ENCODE results near the gene XPNPEP2. TPM values are rescaled to one million over a fixed set of nuclear protein-coding genes. Genes with fewer than 3 reads are reported as not detected.
A peak's percentile ranks its signal among the peaks of the same experiment; 100 is the strongest.

Gene XPNPEP2
- polyA plus RNA-seq, 3 donors, result 0.19 TPM; not detected in 2

DNA sequence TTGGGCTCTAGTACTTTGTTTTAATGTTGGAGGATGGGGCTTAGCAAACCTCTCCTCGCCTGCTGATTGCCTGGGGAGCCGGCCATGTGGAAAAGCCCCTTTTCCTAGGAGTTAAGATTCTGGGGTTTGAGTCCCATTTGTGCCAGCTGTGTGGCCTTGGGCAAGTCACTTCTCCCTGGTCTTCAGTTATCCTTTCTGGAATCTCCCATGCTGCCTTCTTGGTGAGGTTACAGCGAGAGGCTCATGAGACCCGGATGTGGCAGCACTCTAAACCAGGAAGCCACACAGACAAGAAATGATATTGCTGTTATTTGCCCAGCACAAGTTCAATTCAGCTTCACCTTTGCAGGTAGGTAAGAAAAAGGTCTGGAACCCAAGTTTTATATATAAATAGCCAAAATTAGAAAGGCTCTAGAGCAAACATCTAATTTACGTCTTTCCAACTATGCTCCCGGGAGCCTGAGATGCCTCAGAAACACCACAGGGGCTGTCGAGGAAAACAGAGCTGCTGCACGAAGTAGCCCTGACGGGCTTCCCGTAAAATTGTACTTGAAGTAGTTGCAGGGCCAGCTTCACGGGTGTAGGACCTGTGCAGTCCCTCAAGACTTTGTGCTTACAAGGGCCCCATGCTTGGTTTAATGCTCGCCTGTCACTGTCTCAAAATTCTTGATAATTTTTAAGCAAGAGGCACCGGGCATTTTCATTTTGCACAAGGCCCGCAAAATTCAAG is 32.7 kb downstream of the XPNPEP2 start:
- Histone ChIP-seq H3K36me3 (replicated peaks in 1 of 2; ENCODE audit: control insufficient read depth in 1 of 2, insufficient read depth in 2 of 2, low read length in 2 of 2) (no peaks in the 10 kb centered on the region), H3K27me3 (ENCODE audit: control insufficient read depth in 2 of 2, insufficient read depth in 2 of 2, low read length in 2 of 2) (no peaks in the 10 kb centered on the region), H3K4me2 (replicated peaks; ENCODE audit: extremely low read depth, low read length, poor library complexity, severe bottlenecking) (no peak overlapping the region), H3K4me3 (replicated peaks in 1 of 3; ENCODE audit: low read depth in 2 of 3, low read length in 3 of 3) (no peak overlapping the region), H4K20me1 (ENCODE audit: insufficient read depth, low read length) (no peaks in the 10 kb centered on the region), H3K9me3 (replicated peaks in 1 of 2; ENCODE audit: control insufficient read depth in 1 of 2, insufficient read depth in 1 of 2, low read length in 2 of 2) (no peaks in the 10 kb centered on the region), H2AFZ (ENCODE audit: insufficient read depth, low read depth, low read length, poor library complexity, severe bottlenecking) (peak overlapping the region; percentile 61), H3K9ac (ENCODE audit: insufficient read depth, low read length, poor library complexity, severe bottlenecking) (peak overlapping the region; percentile 8), H3K27ac (ENCODE audit: low read depth in 1 of 2, low read length in 2 of 2) (peak overlapping the region; percentile 95 to 98), H3K79me2 (ENCODE audit: insufficient read depth, low read length) (no peaks in the 10 kb centered on the region), H3K4me1 (ENCODE audit: control insufficient read depth in 1 of 2, insufficient read depth in 2 of 2, low read length in 2 of 2) (peaks cover 63 to 67% of the 10 kb centered on the region in 2 donors)
- peaks cover 0 to 10% (median 1%) of the 10 kb centered on the region in 3 donors for H3K27me3 Mint-ChIP-seq (ENCODE audit: low read depth in 3 of 3)
- H3K36me3 Mint-ChIP-seq, result no peaks in the 10 kb centered on the region
- intact Hi-C loops (cut with micrococcal nuclease), result no loop called here
- H3K27ac Mint-ChIP-seq, result peak overlapping the region; percentile 97 to 100 (median 99)
- H3K9me3 Mint-ChIP-seq, result peaks cover 0 to 8% (median 2%) of the 10 kb centered on the region in 7 donors
- H3K4me3 Mint-ChIP-seq, result no peak overlapping the region
- 50% methylated on average over 4 of the region's 14 CpGs for WGBS (ENCODE audit: insufficient coverage)
- H3K4me1 Mint-ChIP-seq, result peaks cover 58% of the 10 kb centered on the region
- DNase-seq, result peak in 2 of 3 donors; percentile 17 to 65
- TF ChIP-seq, protein P1, sequence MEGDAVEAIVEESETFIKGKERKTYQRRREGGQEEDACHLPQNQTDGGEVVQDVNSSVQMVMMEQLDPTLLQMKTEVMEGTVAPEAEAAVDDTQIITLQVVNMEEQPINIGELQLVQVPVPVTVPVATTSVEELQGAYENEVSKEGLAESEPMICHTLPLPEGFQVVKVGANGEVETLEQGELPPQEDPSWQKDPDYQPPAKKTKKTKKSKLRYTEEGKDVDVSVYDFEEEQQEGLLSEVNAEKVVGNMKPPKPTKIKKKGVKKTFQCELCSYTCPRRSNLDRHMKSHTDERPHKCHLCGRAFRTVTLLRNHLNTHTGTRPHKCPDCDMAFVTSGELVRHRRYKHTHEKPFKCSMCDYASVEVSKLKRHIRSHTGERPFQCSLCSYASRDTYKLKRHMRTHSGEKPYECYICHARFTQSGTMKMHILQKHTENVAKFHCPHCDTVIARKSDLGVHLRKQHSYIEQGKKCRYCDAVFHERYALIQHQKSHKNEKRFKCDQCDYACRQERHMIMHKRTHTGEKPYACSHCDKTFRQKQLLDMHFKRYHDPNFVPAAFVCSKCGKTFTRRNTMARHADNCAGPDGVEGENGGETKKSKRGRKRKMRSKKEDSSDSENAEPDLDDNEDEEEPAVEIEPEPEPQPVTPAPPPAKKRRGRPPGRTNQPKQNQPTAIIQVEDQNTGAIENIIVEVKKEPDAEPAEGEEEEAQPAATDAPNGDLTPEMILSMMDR (IDR thresholded peaks at IDR 0.05), result no peak

DNA sequence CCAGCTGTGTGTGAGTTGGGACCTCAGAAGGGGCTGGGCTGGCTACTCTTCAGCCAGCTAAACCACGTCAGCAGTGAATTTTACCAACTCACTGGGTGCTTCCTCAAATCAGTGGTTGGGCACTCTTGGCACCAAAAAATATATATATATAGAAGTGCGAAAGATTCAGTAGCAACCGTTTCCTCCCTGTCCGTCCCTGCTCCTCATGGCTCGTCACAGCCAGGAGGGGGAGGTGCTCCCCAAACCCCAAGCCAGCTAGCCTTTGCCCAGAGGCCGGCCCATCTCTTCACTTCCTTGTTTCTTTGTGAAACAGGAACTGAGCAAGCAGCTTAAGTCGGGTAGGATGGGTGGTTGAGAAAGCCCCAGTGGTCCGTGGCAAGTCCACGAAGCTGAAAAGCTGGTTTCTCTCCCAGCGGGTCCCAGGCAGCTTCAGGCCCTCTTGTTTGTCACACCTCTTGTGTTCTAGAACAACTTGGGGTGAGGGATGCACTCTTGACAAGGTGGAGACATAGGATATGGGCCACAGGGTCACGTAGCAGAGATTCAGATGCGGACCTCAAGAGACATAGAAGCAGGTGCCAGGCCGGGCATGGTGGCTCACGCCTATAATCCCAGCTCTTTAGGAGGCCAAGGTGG is 34.1 kb downstream of the XPNPEP2 start:
- Mint-ChIP-seq H3K4me1 (peaks cover 64% of the 10 kb centered on the region), H3K4me3 (peak overlapping the region; percentile 11 to 49), H3K27ac (peak overlapping the region; percentile 97 to 100 (median 99)), H3K9me3 (peaks cover 0 to 11% (median 0%) of the 10 kb centered on the region in 7 donors), H3K27me3 (ENCODE audit: low read depth in 3 of 3) (peaks cover 0 to 10% (median 1%) of the 10 kb centered on the region in 3 donors), H3K36me3 (no peaks in the 10 kb centered on the region)
- Histone ChIP-seq H3K27me3 (ENCODE audit: control insufficient read depth in 2 of 2, insufficient read depth in 2 of 2, low read length in 2 of 2) (no peaks in the 10 kb centered on the region), H3K9me3 (replicated peaks in 1 of 2; ENCODE audit: control insufficient read depth in 1 of 2, insufficient read depth in 1 of 2, low read length in 2 of 2) (no peaks in the 10 kb centered on the region), H3K79me2 (ENCODE audit: insufficient read depth, low read length) (no peaks in the 10 kb centered on the region), H3K4me1 (ENCODE audit: control insufficient read depth in 1 of 2, insufficient read depth in 2 of 2, low read length in 2 of 2) (peaks cover 70 to 75% of the 10 kb centered on the region in 2 donors), H3K36me3 (replicated peaks in 1 of 2; ENCODE audit: control insufficient read depth in 1 of 2, insufficient read depth in 2 of 2, low read length in 2 of 2) (no peaks in the 10 kb centered on the region), H4K20me1 (ENCODE audit: insufficient read depth, low read length) (no peaks in the 10 kb centered on the region), H2AFZ (ENCODE audit: insufficient read depth, low read depth, low read length, poor library complexity, severe bottlenecking) (no peak overlapping the region), H3K4me3 (replicated peaks in 1 of 3; ENCODE audit: low read depth in 2 of 3, low read length in 3 of 3) (no peak overlapping the region), H3K9ac (ENCODE audit: insufficient read depth, low read length, poor library complexity, severe bottlenecking) (peak overlapping the region; percentile 63), H3K27ac (ENCODE audit: low read depth in 1 of 2, low read length in 2 of 2) (peak overlapping the region; percentile 95 to 98), H3K4me2 (replicated peaks; ENCODE audit: extremely low read depth, low read length, poor library complexity, severe bottlenecking) (no peak overlapping the region)
- no CpG with 5 or more reads among the region's 14 CpGs for WGBS (ENCODE audit: insufficient coverage)
- intact Hi-C loops (cut with micrococcal nuclease), result loop anchor here in 1 of 2 donors (2.0 kb wide), 1 partner anchor 14 kb away; no protein-coding TSS in a partner anchor
- TF ChIP-seq, protein P1 (IDR thresholded peaks at IDR 0.05), result no peak
- DNase-seq, result peak; percentile 92 to 97 (median 95)
